Activated CD4-positive, alpha-beta T cell treated with anti-CD3 and anti-CD28 coated beads, Interleukin-2, amount 50 U/mL, for 24 hours (primary cell): ENCODE results near the gene DENND2C.
A peak's percentile ranks its signal among the peaks of the same experiment; 100 is the strongest.

ENCODE experiments used
- DNase-seq, 2 donors: peaks; one replicate each; pipeline ENCODE4 v3.0.0-alpha.2; 2020; ENCODE audit warnings: low read depth in 1 of 2, low spot score in 1 of 2

The DENND2C gene

GRCh38 chr1:114677691-114678090, 7.8 kb upstream of the DENND2C start:
- no peak for DNase-seq

GRCh38 chr1:114676115-114676514, 6.3 kb upstream of the DENND2C start:
- no peak for DNase-seq

- DNase-seq, result no peak
Measured at GRCh38 chr1:114671939-114672275, 2.1 kb upstream of the DENND2C start.

GRCh38 chr1:114671011-114671938, 1.4 kb upstream of the DENND2C start:
- no peak for DNase-seq

GRCh38 chr1:114670083-114671010, 498 bp upstream of the DENND2C start:
- peak; percentile 72 to 79 for DNase-seq

GRCh38 chr1:114668784-114669561, 876 bp downstream of the DENND2C start:
- DNase-seq, result no peak

GRCh38 chr1:114668373-114668772, 1.5 kb downstream of the DENND2C start:
- DNase-seq, result no peak

- no peak for DNase-seq
Measured at GRCh38 chr1:114666954-114667353, 2.9 kb downstream of the DENND2C start.

GRCh38 chr1:114660238-114660637, 9.6 kb downstream of the DENND2C start:
- no peak for DNase-seq

- no peak for DNase-seq
Measured at GRCh38 chr1:114651893-114652292, 18.0 kb downstream of the DENND2C start.

- no peak for DNase-seq
Measured at GRCh38 chr1:114648503-114648902, 21.3 kb downstream of the DENND2C start.

- DNase-seq, result no peak
Measured at GRCh38 chr1:114641377-114641776, 28.5 kb downstream of the DENND2C start.

GRCh38 chr1:114638910-114639309, 30.9 kb downstream of the DENND2C start:
- DNase-seq, result no peak

GRCh38 chr1:114632427-114632826, 37.4 kb downstream of the DENND2C start:
- DNase-seq, result no peak

GRCh38 chr1:114627107-114627506, 42.7 kb downstream of the DENND2C start:
- no peak for DNase-seq

GRCh38 chr1:114623364-114623763, 46.5 kb downstream of the DENND2C start:
- no peak for DNase-seq

- DNase-seq, result no peak
Measured at GRCh38 chr1:114620419-114620818, 49.4 kb downstream of the DENND2C start.

GRCh38 chr1:114618606-114619005, 51.2 kb downstream of the DENND2C start:
- no peak for DNase-seq

- no peak for DNase-seq
Measured at GRCh38 chr1:114610546-114611245, 59.2 kb downstream of the DENND2C start.

GRCh38 chr1:114609826-114610225, 60.0 kb downstream of the DENND2C start:
- DNase-seq, result no peak

- no peak for DNase-seq
Measured at GRCh38 chr1:114609026-114609425, 60.8 kb downstream of the DENND2C start.
